IMR-90 (cell line): ENCODE results near the gene CCDC69. TPM values are rescaled to one million over a fixed set of nuclear protein-coding genes. Genes with fewer than 3 reads are reported as not detected.
A peak's percentile ranks its signal among the peaks of the same experiment; 100 is the strongest.

Experiments used
- ATAC-seq: fragments of 200-7000 bp; cut with Tn5 transposase; 2 replicates; pipeline ENCODE4 v1.9.1; 2020; ENCODE audit warnings: low read depth, mild to moderate bottlenecking, moderate library complexity
- BruUV-seq: library from RNA; stranded (reverse); fragments of 400-500 nt; replicated peaks from 2 replicates; lab custom pipeline; 2021; lab: Mats Ljungman, UMichigan
- CTCF ChIA-PET: fragments of 300-600 bp; formaldehyde crosslinking; extraction: SDS; loops from one replicate; lab custom pipeline; 2021; ENCODE audit warnings: antibody characterized with exemption; lab: Yijun Ruan, JAX
- POLR2A ChIA-PET: fragments of 300-600 bp; sonication (Branson Sonifier 250); formaldehyde crosslinking; loops from one replicate; lab custom pipeline; 2022; ENCODE audit warnings: antibody characterized with exemption; ENCODE audit not compliant: unreplicated experiment; lab: Charles Lee
- DNase-seq: peaks from one replicate; pipeline ENCODE4 v3.0.0; 2013
- H2AFZ ChIP-seq: replicated peaks from 2 replicates; pipeline ENCODE3; 2013; ENCODE audit warnings: low read length, mild to moderate bottlenecking; ENCODE audit not compliant: poor library complexity
- H2AK5ac ChIP-seq: 2 replicates; pipeline ENCODE4 v1.6.1; 2013; ENCODE audit warnings: low read depth, low read length, inconsistent platforms
- H2AK9ac ChIP-seq: replicated peaks from 2 replicates; pipeline ENCODE3; 2013; ENCODE audit warnings: mild to moderate bottlenecking, low read depth, low read length, moderate library complexity; ENCODE audit not compliant: poor library complexity
- H2BK120ac ChIP-seq: 2 replicates; pipeline ENCODE4 v1.6.1; 2013; ENCODE audit warnings: low read depth, low read length, inconsistent platforms
- H2BK15ac ChIP-seq: 3 replicates; pipeline ENCODE4 v1.6.1; 2013; ENCODE audit warnings: low read depth, low read length, inconsistent platforms
- H2BK20ac ChIP-seq: 2 replicates; pipeline ENCODE4 v1.6.1; 2013; ENCODE audit warnings: low read depth, mild to moderate bottlenecking, inconsistent platforms, low read length, moderate library complexity
- H2BK5ac ChIP-seq: 2 replicates; pipeline ENCODE4 v1.6.1; 2013; ENCODE audit warnings: mild to moderate bottlenecking, low read depth, low read length, inconsistent platforms; ENCODE audit not compliant: poor library complexity, severe bottlenecking
- H3K14ac ChIP-seq: replicated peaks from 2 replicates; pipeline ENCODE4 v1.6.1; 2013; ENCODE audit warnings: low read depth, low read length, inconsistent platforms
- H3K18ac ChIP-seq: 2 replicates; pipeline ENCODE4 v1.6.1; 2013; ENCODE audit warnings: low read depth, low read length, control low read depth
- H3K23ac ChIP-seq: 2 replicates; pipeline ENCODE4 v1.6.1; 2013; ENCODE audit warnings: low read depth, low read length, inconsistent platforms
- H3K27ac ChIP-seq: 2 replicates; pipeline ENCODE4 v1.5.1; 2013; ENCODE audit warnings: mild to moderate bottlenecking, control low read depth, low read length; ENCODE audit not compliant: insufficient read depth
- H3K27me3 ChIP-seq: 2 replicates; pipeline ENCODE4 v1.6.1; 2013; ENCODE audit warnings: low read length; ENCODE audit not compliant: control insufficient read depth, insufficient read depth
- H3K36me3 ChIP-seq: 2 replicates; pipeline ENCODE4 v1.6.1; 2013; ENCODE audit warnings: low read length, mixed read lengths; ENCODE audit not compliant: control insufficient read depth, insufficient read depth
- H3K4ac ChIP-seq: 2 replicates; pipeline ENCODE4 v1.6.1; 2013; ENCODE audit warnings: low read depth, low read length, inconsistent platforms
- H3K4me1 ChIP-seq: 2 replicates; pipeline ENCODE4 v1.6.1; 2013; ENCODE audit warnings: low read length, mixed read lengths; ENCODE audit not compliant: control insufficient read depth, insufficient read depth
- H3K4me2 ChIP-seq: 2 replicates; pipeline ENCODE4 v1.6.1; 2013; ENCODE audit warnings: low read depth, mild to moderate bottlenecking, control low read depth, low read length, moderate library complexity
- H3K4me3 ChIP-seq: 2 replicates; pipeline ENCODE4 v1.5.1; 2013; ENCODE audit warnings: low read depth, mild to moderate bottlenecking, control low read depth, low read length, moderate library complexity; ENCODE audit not compliant: insufficient read depth
- H3K56ac ChIP-seq: 2 replicates; pipeline ENCODE4 v1.6.1; 2013; ENCODE audit warnings: low read length, inconsistent platforms; ENCODE audit not compliant: insufficient read depth; ENCODE audit errors: extremely low read depth
- H3K79me1 ChIP-seq, 2 experiments: 2 replicates each; pipeline ENCODE4 v1.6.1; 2013; ENCODE audit warnings: low read length in 2 of 2, inconsistent platforms in 1 of 2, low read depth in 1 of 2
- H3K9ac ChIP-seq: 2 replicates; pipeline ENCODE4 v1.6.1; 2013; ENCODE audit warnings: low read depth, low read length, control low read depth
- H3K9me1 ChIP-seq: 2 replicates; pipeline ENCODE4 v1.6.1; 2013; ENCODE audit warnings: low read length, inconsistent platforms; ENCODE audit not compliant: insufficient read depth
- H3K9me3 ChIP-seq: 2 replicates; pipeline ENCODE4 v1.6.1; 2013; ENCODE audit warnings: low read length; ENCODE audit not compliant: control insufficient read depth, insufficient read depth
- H4K20me1 ChIP-seq: 2 replicates; pipeline ENCODE4 v1.6.1; 2013; ENCODE audit warnings: low read length, inconsistent platforms; ENCODE audit not compliant: insufficient read depth
- H4K5ac ChIP-seq: 2 replicates; pipeline ENCODE4 v1.6.1; 2013; ENCODE audit warnings: mild to moderate bottlenecking, low read depth, low read length, control low read depth
- H4K8ac ChIP-seq, 2 experiments: 2 replicates each; pipeline ENCODE4 v1.6.1; 2013; ENCODE audit warnings: low read depth in 2 of 2, low read length in 2 of 2, control low read depth in 1 of 2, inconsistent platforms in 1 of 2
- H4K91ac ChIP-seq: 2 replicates; pipeline ENCODE4 v1.6.1; 2013; ENCODE audit warnings: low read depth, low read length, inconsistent platforms; ENCODE audit not compliant: insufficient read depth
- BHLHE40 ChIP-seq: fragments of 150-350 bp; IDR thresholded peaks from 2 replicates; pipeline ENCODE4 v1.6.1; 2016; ENCODE audit warnings: mild to moderate bottlenecking, low read depth, low read length
- CHD1 ChIP-seq: IDR thresholded peaks from 2 replicates; pipeline ENCODE4 v1.6.1; 2012; ENCODE audit warnings: low read depth, low read length, improper control_type of control experiment
- CTCF ChIP-seq: conservative IDR thresholded peaks from 2 replicates; pipeline ENCODE4 v1.5.1; 2012; ENCODE audit warnings: mild to moderate bottlenecking, low read depth, low read length, improper control_type of control experiment
- ELK1 ChIP-seq: fragments of 150-350 bp; IDR thresholded peaks from 2 replicates; pipeline ENCODE4 v1.6.1; 2016; ENCODE audit warnings: low read depth, mild to moderate bottlenecking, low read length, moderate library complexity, borderline replicate concordance
- FOS ChIP-seq: fragments of 150-350 bp; IDR thresholded peaks from 2 replicates; pipeline ENCODE4 v1.6.1; 2016; ENCODE audit warnings: low read depth, low read length
- MAFK ChIP-seq: IDR thresholded peaks from 2 replicates; pipeline ENCODE4 v1.6.1; 2012; ENCODE audit warnings: low read depth, low read length, improper control_type of control experiment
- MAZ ChIP-seq: IDR thresholded peaks from 2 replicates; pipeline ENCODE4 v1.6.1; 2012; ENCODE audit warnings: low read depth, mild to moderate bottlenecking, low read length, improper control_type of control experiment, moderate library complexity, borderline replicate concordance
- MXI1 ChIP-seq: IDR thresholded peaks from 2 replicates; pipeline ENCODE4 v1.6.1; 2012; ENCODE audit warnings: low read depth, mild to moderate bottlenecking, low read length, moderate library complexity, borderline replicate concordance
- POLR2A ChIP-seq: IDR thresholded peaks from 2 replicates; pipeline ENCODE4 v1.6.1; 2012; ENCODE audit warnings: mild to moderate bottlenecking, low read depth, low read length
- RAD21 ChIP-seq: IDR thresholded peaks from 2 replicates; pipeline ENCODE4 v1.6.1; 2012; ENCODE audit warnings: low read length, improper control_type of control experiment
- RCOR1 ChIP-seq: IDR thresholded peaks from 2 replicates; pipeline ENCODE4 v1.6.1; 2012; ENCODE audit warnings: mild to moderate bottlenecking, low read length, improper control_type of control experiment; ENCODE audit not compliant: insufficient replicate concordance
- SMC3 ChIP-seq: fragments of 150-350 bp; IDR thresholded peaks from 2 replicates; pipeline ENCODE4 v1.6.1; 2016; ENCODE audit warnings: low read depth, mild to moderate bottlenecking, antibody characterized with exemption, low read length, moderate library complexity
- WGBS, 2 experiments: methylation state at CpG; one replicate each; pipeline versions ENCODE4 v1.1.5 to v1.1.7; 2013; ENCODE audit warnings: missing lambda C conversion rate in 2 of 2; ENCODE audit not compliant: insufficient read length in 1 of 2; ENCODE audit errors: extremely low coverage in 2 of 2; 5-methylcytosine and 5-hydroxymethylcytosine counted together
- dilution Hi-C: fragments of 300-500 bp; cut with HindIII; formaldehyde crosslinking; loops from one replicate; pipeline ENCODE4 v1.14.3; 2018; ENCODE audit warnings: low sequenced_read_pairs; ENCODE audit not compliant: unreplicated experiment
- in situ Hi-C: fragments of 300-500 bp; cut with MboI; formaldehyde crosslinking; loops from 3 replicates; pipeline ENCODE4 v1.14.3; 2019; ENCODE audit warnings: low sequenced_read_pairs, inconsistent platforms, mixed read lengths
- intact Hi-C: fragments of 100-400 bp; cut with micrococcal nuclease; formaldehyde crosslinking; loops from 2 replicates; pipeline ENCODE4 v1.10.0; 2022
- polyA plus RNA-seq, 3 experiments: library from polyadenylated mRNA; depleted of rRNA; stranded (reverse); fragments of >200 nt; gene quantifications; 2 replicates each; pipeline ENCODE4 v1.2.3, GENCODE V29; 2012; ENCODE audit warnings: low replicate concordance in 1 of 3
- total RNA-seq: library from RNA; depleted of rRNA; stranded (reverse); fragments of >200 nt; gene quantifications from 2 replicates; pipeline ENCODE4 v1.2.3, GENCODE V29; 2012

Gene CCDC69
- total and polyA plus RNA-seq, 2 of the 4 experiments (the other 2 are of a cell fraction) = 0.36 to 0.48 TPM

DNA sequence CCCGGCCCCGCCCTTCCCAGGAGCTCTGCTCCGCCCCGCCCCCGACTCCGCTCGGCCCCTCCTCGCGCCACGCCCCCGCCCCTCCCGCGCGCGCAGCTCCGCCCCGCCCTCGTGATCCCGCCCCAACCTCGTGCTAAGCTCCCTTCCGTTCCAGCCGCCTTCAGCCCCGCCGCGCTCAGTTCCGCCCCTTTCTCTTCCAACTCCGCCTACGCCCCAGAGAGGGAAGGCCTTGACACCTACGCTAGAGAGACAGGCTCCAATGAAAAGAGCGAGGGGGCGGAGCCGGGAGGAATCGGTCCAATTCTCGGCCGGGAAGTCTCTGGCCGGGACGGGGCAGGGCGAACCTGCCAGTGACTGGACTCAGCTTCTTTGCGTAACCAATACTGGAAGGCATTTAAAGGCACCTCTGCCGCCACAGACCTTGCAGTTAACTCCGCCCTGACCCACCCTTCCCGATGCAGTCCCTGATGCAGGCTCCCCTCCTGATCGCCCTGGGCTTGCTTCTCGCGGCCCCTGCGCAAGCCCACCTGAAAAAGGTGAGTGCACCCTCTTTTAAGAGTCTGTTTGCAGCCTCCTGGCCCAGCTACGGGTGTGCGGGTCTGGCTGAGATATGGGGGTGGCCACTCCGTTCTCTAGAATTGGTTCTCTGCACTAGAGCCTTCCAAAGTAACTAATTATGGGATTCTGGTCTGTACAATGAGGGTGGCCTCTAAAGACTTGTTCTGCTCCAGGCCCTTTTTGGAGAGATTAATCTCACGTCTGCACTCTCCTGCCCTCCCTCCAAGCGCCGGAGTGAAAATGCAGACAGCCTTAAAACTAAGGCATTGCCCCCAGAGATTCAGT, 29.1 kb upstream of the CCDC69 start, which contains the start of gene GM2A:
Gene GM2A, plus strand, starts transcription at position 424 of the 843 bp plus-strand sequence. Its CDS starts 32 bp downstream, at position 456.
- H3K4me2 ChIP-seq = peak within 1 kb of the TSS; percentile 90
- in situ Hi-C loops (no loop called here), dilution Hi-C loops (no loop called here), intact Hi-C loops (loop anchor here (2.0 to 5.0 kb wide), 2 partner anchors 451 to 520 kb away; no protein-coding TSS in a partner anchor)
- H3K18ac ChIP-seq = peak within 1 kb of the TSS; percentile 55
- 0 out of 2 replicates have a peak within 1 kb of the TSS, but pooled peaks have one; percentile 11 for H3K4ac ChIP-seq
- no peak within 1 kb of the TSS for H2AK5ac ChIP-seq
- peak within 1 kb of the TSS; percentile 31 for H3K27ac ChIP-seq
- H3K23ac ChIP-seq = peak within 1 kb of the TSS; percentile 59; the same call in 1 of the 2 replicates
- peak within 1 kb of the TSS; percentile 30; the same call in 1 of the 2 replicates for H3K14ac ChIP-seq
- H4K5ac ChIP-seq = peak within 1 kb of the TSS; percentile 37
- H2AFZ ChIP-seq = peak within 1 kb of the TSS; percentile 94
- peak within 1 kb of the TSS; percentile 1 to 51; a peak in 1 of 4 replicates for H4K8ac ChIP-seq
- peaks cover 0 to 5% of the 10 kb centered on the region in 2 experiments; a peak in 2 of 4 replicates for H3K79me1 ChIP-seq
- no peaks in the 10 kb centered on the region for H3K36me3 ChIP-seq
- H3K27me3 ChIP-seq = peaks cover 10% of the 10 kb centered on the region
- H2BK20ac ChIP-seq = no peak within 1 kb of the TSS
- POLR2A ChIA-PET = interaction anchor here (0.5 to 0.7 kb wide), 2 partner anchors 12 to 253 kb away, joined by 3 to 17 read pairs; no protein-coding TSS in a partner anchor
- H4K20me1 ChIP-seq = no peaks in the 10 kb centered on the region
- H4K91ac ChIP-seq = no peak within 1 kb of the TSS
- H3K9me1 ChIP-seq = peaks cover 5% of the 10 kb centered on the region; the same call in 1 of the 2 replicates
- no TSS peak for BruUV-seq
- CTCF ChIA-PET = interaction anchor here (0.7 to 2.0 kb wide), 4 partner anchors 10 to 25 kb away, joined by 3 to 8 read pairs (median 4); no protein-coding TSS in a partner anchor
- H2BK15ac ChIP-seq = no peak within 1 kb of the TSS
- H3K4me3 ChIP-seq = peak within 1 kb of the TSS; percentile 95
- no peaks in the 10 kb centered on the region for H3K9me3 ChIP-seq
- no peak within 1 kb of the TSS; the same call in 1 of the 2 replicates for H3K56ac ChIP-seq
- WGBS, 2 experiments = 0% methylated on average over 5 of the region's 52 CpGs; no CpG with 5 or more reads in 1 of the 2 experiments
- DNase-seq = peak; percentile 99
- no peaks in the 10 kb centered on the region; the same call in 1 of the 2 replicates for H3K4me1 ChIP-seq
- no peak within 1 kb of the TSS for H2BK120ac ChIP-seq
- peak; percentile 96 for ATAC-seq
- peak within 1 kb of the TSS; percentile 35 for H2BK5ac ChIP-seq
- H2AK9ac ChIP-seq = peak within 1 kb of the TSS; percentile 33
- peak within 1 kb of the TSS; percentile 69 for H3K9ac ChIP-seq
- TF ChIP-seq MXI1 (peak; percentile 42; the same call in 1 of the 2 replicates), RAD21 (no peak), MAZ (peak; percentile 80; the same call in 1 of the 2 replicates), FOS (no peak), POLR2A (0 out of 2 replicates have a peak, but pooled peaks have one; percentile 30), ELK1 (no peak), CTCF (no peak), SMC3 (no peak), BHLHE40 (no peak), MAFK (no peak), RCOR1 (no peak), CHD1 (no peak)
